Type B pancreatic cell (in vitro differentiated cells): ENCODE results near the gene NOS1AP. TPM values are rescaled to one million over a fixed set of nuclear protein-coding genes. Genes with fewer than 3 reads are reported as not detected.
A peak's percentile ranks its signal among the peaks of the same experiment; 100 is the strongest.

Experiments used
- DNase-seq: peaks from one replicate; pipeline ENCODE4 v3.0.0; 2021; ENCODE audit warnings: mixed read lengths; ENCODE audit not compliant: unreplicated experiment; ENCODE audit errors: extremely low spot score
- H3K27ac Mint-ChIP-seq: 2 replicates; pipeline ENCODE4 v1.8.0; 2021; ENCODE audit warnings: mild to moderate bottlenecking, mixed read lengths
- H3K27me3 Mint-ChIP-seq: 2 replicates; pipeline ENCODE4 v1.8.0; 2021; ENCODE audit warnings: mixed read lengths
- H3K36me3 Mint-ChIP-seq: 2 replicates; pipeline ENCODE4 v1.8.0; 2021; ENCODE audit warnings: mixed read lengths
- H3K4me1 Mint-ChIP-seq: one replicate; pipeline ENCODE4 v1.8.0; 2021; ENCODE audit warnings: mixed read lengths; ENCODE audit not compliant: unreplicated experiment
- H3K4me3 Mint-ChIP-seq: 2 replicates; pipeline ENCODE4 v1.8.0; 2021; ENCODE audit warnings: mild to moderate bottlenecking, mixed read lengths
- H3K9me3 Mint-ChIP-seq: 2 replicates; pipeline ENCODE4 v1.8.0; 2021; ENCODE audit warnings: mixed read lengths
- CTCF ChIP-seq: fragments of 200-600 bp; sonication (generic); conservative IDR thresholded peaks from 2 replicates; pipeline ENCODE4 v1.5.0; 2021; ENCODE audit warnings: antibody characterized with exemption, mild to moderate bottlenecking
- total RNA-seq: library from RNA; stranded (reverse); gene quantifications from 2 replicates; pipeline ENCODE4 v1.2.1, GENCODE V29; 2021; ENCODE audit warnings: low replicate concordance

NOS1AP gene
- total RNA-seq, 1 donor from 2014 or later, result 10.4 TPM

DNA sequence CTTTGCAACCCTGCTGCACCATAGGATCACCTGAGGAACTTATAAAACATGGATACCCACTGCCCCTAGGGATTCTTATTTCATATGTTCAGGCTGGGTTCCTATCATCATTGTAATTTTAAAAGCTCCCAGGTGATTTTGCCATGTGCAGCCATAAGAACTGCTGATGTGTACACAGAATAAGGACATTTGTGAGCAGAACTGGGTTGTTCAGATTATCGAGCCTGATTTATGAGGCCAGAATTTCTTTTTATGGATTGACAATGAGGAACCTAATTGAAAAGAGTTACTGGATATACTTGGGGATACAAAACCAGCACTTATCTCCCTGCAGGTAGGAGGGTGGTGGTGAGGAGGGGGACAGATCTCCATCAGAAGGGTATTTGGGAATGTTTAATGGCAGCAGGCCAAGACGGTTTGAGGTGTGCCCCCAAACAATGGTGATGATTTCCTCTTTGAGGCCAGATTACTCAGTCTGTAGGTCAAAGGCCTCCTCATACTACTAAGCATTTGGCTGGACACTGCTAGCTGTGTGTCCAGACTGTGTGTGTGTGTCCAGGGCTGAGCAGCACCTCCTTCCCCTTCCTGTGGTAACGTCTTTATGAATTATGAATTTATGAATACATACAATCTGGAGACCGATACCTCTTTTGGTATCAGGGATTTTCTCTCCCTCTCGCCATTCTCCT, 18.9 kb downstream of the NOS1AP start:
- H3K27ac Mint-ChIP-seq, result no peak overlapping the region
- H3K9me3 Mint-ChIP-seq, result peaks cover 8% of the 10 kb centered on the region
- H3K4me3 Mint-ChIP-seq, result no peak overlapping the region
- H3K4me1 Mint-ChIP-seq, result peaks cover 27% of the 10 kb centered on the region
- DNase-seq, result no peak
- H3K27me3 Mint-ChIP-seq, result no peaks in the 10 kb centered on the region
- peaks cover 4% of the 10 kb centered on the region for H3K36me3 Mint-ChIP-seq
- TF ChIP-seq CTCF, result no peak

DNA sequence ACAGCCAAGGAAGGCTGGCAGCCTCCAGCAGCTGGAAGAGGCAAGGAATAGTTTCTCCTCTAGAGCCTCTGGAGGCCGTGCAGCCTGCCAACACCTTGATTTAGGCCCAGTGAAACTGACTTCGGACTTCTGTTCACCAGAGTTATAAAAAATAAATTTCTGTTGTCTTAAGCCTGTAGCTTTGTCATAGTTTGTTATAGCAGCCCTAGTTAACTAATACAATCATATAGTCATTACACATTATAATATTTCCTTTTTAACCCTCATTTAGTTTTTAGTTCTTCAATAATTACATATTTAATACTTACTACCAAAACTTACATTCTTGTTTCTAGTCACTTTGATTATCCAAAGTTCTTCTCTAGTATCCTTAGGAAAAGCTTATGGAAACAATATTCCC, 20.3 kb downstream of the NOS1AP start:
- DNase-seq, result no peak
- no peaks in the 10 kb centered on the region for H3K27me3 Mint-ChIP-seq
- TF ChIP-seq CTCF, result no peak
- H3K4me1 Mint-ChIP-seq, result peaks cover 37% of the 10 kb centered on the region
- no peak overlapping the region for H3K4me3 Mint-ChIP-seq
- H3K9me3 Mint-ChIP-seq, result peaks cover 8% of the 10 kb centered on the region
- H3K27ac Mint-ChIP-seq, result no peak overlapping the region
- peaks cover 5% of the 10 kb centered on the region for H3K36me3 Mint-ChIP-seq

GRCh38 chr1:162090378-162090777, 20.9 kb downstream of the NOS1AP start:
- peaks cover 9% of the 10 kb centered on the region for H3K36me3 Mint-ChIP-seq
- peaks cover 37% of the 10 kb centered on the region for H3K4me1 Mint-ChIP-seq

DNA sequence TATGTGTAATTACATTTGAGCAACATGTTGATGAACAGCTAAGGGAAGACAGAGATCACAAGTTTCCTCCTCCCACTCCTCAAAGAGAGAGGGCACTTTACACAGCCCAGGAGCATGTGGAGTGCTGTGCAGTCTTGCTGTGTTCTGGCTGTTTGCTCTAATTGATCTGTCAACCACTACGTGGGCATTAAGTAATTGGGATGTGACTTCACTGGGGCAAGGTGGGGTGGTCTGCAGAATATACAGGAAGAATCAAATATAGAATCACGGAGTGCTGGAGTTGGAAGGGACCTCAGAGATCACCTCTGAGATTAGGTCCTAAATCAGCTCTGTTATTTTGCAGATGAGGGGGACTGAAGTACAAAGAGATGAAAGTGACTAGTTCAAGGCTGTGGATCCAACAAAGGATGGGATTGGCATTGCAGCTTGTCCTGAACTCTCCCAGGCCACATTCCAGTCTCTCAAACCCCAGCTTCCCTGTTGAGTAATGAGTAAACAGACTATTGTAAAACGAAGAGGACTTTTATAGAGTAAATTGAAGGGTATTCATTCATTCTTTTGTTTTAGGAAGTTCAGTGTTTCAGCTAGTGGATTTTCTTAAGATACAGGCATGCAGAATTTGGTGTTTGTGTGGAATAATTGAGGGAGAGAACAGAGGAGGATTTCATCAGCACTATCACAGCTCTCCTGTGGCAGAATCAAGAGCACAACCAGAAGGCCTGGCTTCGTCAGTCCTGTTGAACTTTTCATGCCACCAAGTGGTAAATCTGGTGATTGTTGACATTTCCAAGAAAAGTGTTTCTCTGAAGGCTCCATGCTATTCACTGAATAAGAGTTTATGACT, 22.4 kb downstream of the NOS1AP start:
- Mint-ChIP-seq H3K9me3 (peaks cover 8% of the 10 kb centered on the region), H3K27me3 (no peaks in the 10 kb centered on the region), H3K27ac (peak overlapping the region; percentile 38), H3K4me1 (peaks cover 37% of the 10 kb centered on the region), H3K36me3 (peaks cover 9% of the 10 kb centered on the region), H3K4me3 (peak overlapping the region; percentile 2)
- peak; percentile 29 for TF ChIP-seq CTCF
- no peak for DNase-seq

More at GRCh38 chr1:162090378-162090777, 20.9 kb downstream of the NOS1AP start:
- H3K27ac Mint-ChIP-seq, result no peak overlapping the region
- TF ChIP-seq CTCF, result no peak
- H3K27me3 Mint-ChIP-seq, result no peaks in the 10 kb centered on the region
- DNase-seq, result no peak
- no peak overlapping the region for H3K4me3 Mint-ChIP-seq
- peaks cover 8% of the 10 kb centered on the region for H3K9me3 Mint-ChIP-seq

DNA sequence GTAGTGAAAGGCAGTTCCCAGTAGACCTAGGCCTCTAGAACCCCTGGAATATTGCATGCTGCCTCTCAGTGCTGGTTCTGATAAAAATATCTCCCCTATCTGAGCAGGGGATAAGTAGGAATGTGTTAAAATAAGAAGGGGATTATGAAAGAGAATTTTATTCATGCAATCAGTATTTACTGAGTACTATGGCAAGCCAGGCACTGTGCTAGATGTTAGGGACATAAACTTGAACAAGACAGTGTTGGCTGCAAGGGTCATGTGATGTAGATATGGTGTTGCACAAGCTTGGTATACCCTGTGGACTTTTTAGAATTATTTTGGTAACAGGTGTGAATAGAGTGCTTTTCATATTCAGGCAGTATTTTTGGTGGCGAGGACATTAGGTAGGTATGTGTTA, 23.6 kb downstream of the NOS1AP start:
- no peak overlapping the region for H3K27ac Mint-ChIP-seq
- H3K4me3 Mint-ChIP-seq, result no peak overlapping the region
- peaks cover 32% of the 10 kb centered on the region for H3K4me1 Mint-ChIP-seq
- no peak for TF ChIP-seq CTCF
- peaks cover 8% of the 10 kb centered on the region for H3K9me3 Mint-ChIP-seq
- peaks cover 14% of the 10 kb centered on the region for H3K36me3 Mint-ChIP-seq
- DNase-seq, result no peak
- no peaks in the 10 kb centered on the region for H3K27me3 Mint-ChIP-seq
